Natural killer cell (primary cell): Measurements from ENCODE around the gene NNMT. TPM values are rescaled to one million over a fixed set of nuclear protein-coding genes. Genes with fewer than 3 reads are reported as not detected.

Experiments used
- ATAC-seq, 3 donors: fragments of 150-1000 bp in 2 of 3; fragments of 200-7000 bp in 1 of 3; cut with Tn5 transposase; 1 replicate in 1 of 3; 2 replicates in 2 of 3; pipeline ENCODE4 v1.10.0; 2021; ENCODE audit warnings: mild to moderate bottlenecking in 2 of 3, moderate library complexity in 2 of 3
- DNase-seq, 2 donors: peaks; one replicate each; pipeline versions ENCODE4 v3.0.0 to v3.0.0-alpha.2; 2013 to 2021; ENCODE audit warnings: mixed read lengths in 1 of 2
- H3K27ac ChIP-seq: one replicate; pipeline ENCODE4 v1.5.1; 2013; ENCODE audit warnings: mild to moderate bottlenecking, low read length
- H3K27me3 ChIP-seq: one replicate; pipeline ENCODE4 v1.6.1; 2013; ENCODE audit warnings: low read length; ENCODE audit not compliant: control insufficient read depth, insufficient read depth
- H3K36me3 ChIP-seq: one replicate; pipeline ENCODE4 v1.6.1; 2013; ENCODE audit warnings: low read length; ENCODE audit not compliant: control insufficient read depth, insufficient read depth
- H3K4me1 ChIP-seq: one replicate; pipeline ENCODE4 v1.6.1; 2013; ENCODE audit warnings: low read length; ENCODE audit not compliant: control insufficient read depth, insufficient read depth
- H3K4me3 ChIP-seq: one replicate; pipeline ENCODE4 v1.5.1; 2013; ENCODE audit warnings: low read length
- H3K9me3 ChIP-seq: one replicate; pipeline ENCODE4 v1.6.1; 2013; ENCODE audit warnings: low read length; ENCODE audit not compliant: control insufficient read depth, insufficient read depth
- H3K27ac Mint-ChIP-seq, 2 donors: one replicate each; pipeline ENCODE4 v1.8.0; 2022; ENCODE audit warnings: mild to moderate bottlenecking in 2 of 2, mixed read lengths in 2 of 2, moderate library complexity in 1 of 2
- H3K27me3 Mint-ChIP-seq, 2 donors: one replicate each; pipeline ENCODE4 v1.8.0; 2022; ENCODE audit warnings: low read depth in 2 of 2, mixed read lengths in 2 of 2
- H3K36me3 Mint-ChIP-seq: one replicate; pipeline ENCODE4 v1.8.0; 2022; ENCODE audit warnings: mixed read lengths
- H3K4me1 Mint-ChIP-seq, 2 donors: one replicate each; pipeline ENCODE4 v1.8.0; 2022; ENCODE audit warnings: mixed read lengths in 2 of 2
- H3K4me3 Mint-ChIP-seq: one replicate; pipeline ENCODE4 v1.8.0; 2022; ENCODE audit warnings: mild to moderate bottlenecking, moderate library complexity, mixed read lengths
- H3K9me3 Mint-ChIP-seq, 2 donors: one replicate each; pipeline ENCODE4 v1.8.0; 2022; ENCODE audit warnings: mixed read lengths in 2 of 2
- CTCF ChIP-seq: fragments of 200-600 bp; IDR thresholded peaks from one replicate; pipeline ENCODE4 v1.8.0; 2022; ENCODE audit warnings: antibody characterized with exemption
- WGBS: methylation state at CpG from one replicate; pipeline ENCODE4 v1.1.7; 2013; ENCODE audit warnings: missing lambda C conversion rate; ENCODE audit not compliant: insufficient coverage; 5-methylcytosine and 5-hydroxymethylcytosine counted together
- intact Hi-C: fragments of 100-400 bp; cut with micrococcal nuclease; formaldehyde crosslinking; loops from one replicate; pipeline ENCODE4 v1.14.2; 2022
- total RNA-seq, 4 donors: library from RNA; stranded (reverse); fragments of 120-200 nt in 1 of 4; gene quantifications; one replicate each; pipeline versions ENCODE4 v1.2.3 to v1.2.4, GENCODE V29; 2013 to 2022

Gene NNMT
- total RNA-seq, 3 donors from 2014 or later (not counting 1 experiment from before 2014, with no cell fraction given) = 1.8 to 2.4 (median 2.0) TPM

- DNase-seq (no peak), ATAC-seq (no peak)
- Histone ChIP-seq H3K36me3 (no peaks in the 10 kb centered on the region), H3K27ac (no peak overlapping the region), H3K9me3 (no peaks in the 10 kb centered on the region), H3K4me1 (no peaks in the 10 kb centered on the region), H3K4me3 (no peak overlapping the region), H3K27me3 (no peaks in the 10 kb centered on the region)
- H3K27ac Mint-ChIP-seq = no peak overlapping the region
- no peak for TF ChIP-seq CTCF
- intact Hi-C loops = no loop called here
- no peaks in the 10 kb centered on the region for H3K9me3 Mint-ChIP-seq
- WGBS = 72% methylated on average over 3 of the region's 3 CpGs
- no peaks in the 10 kb centered on the region for H3K4me1 Mint-ChIP-seq
- H3K4me3 Mint-ChIP-seq = no peak overlapping the region
- peaks cover 3 to 27% of the 10 kb centered on the region in 2 donors for H3K27me3 Mint-ChIP-seq
- no peaks in the 10 kb centered on the region for H3K36me3 Mint-ChIP-seq
These were observed 10.6 kb upstream of the NNMT start for GRCh38 chr11:114285599-114285998.

DNA sequence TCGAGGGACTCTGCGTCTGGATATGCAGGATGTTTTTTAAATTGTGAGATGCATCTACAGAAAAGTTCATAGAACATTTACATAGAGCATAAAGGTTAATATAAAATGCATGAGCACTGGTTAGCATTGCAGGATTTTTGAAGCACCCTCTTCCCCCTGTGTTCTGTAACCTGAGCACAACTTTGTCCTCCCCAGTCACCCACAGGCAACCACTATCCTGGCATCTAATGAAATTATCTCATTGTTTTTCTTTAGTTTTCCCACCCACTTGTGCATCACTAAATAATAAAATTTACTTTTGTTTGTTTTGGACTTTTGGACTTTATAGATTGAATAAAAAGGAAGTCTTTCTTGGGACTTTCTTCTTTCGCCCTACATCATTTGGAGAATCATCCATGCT is 10.0 kb upstream of the NNMT start:
- no peaks in the 10 kb centered on the region for H3K9me3 Mint-ChIP-seq
- ATAC-seq (no peak), DNase-seq (no peak)
- intact Hi-C loops = no loop called here
- Histone ChIP-seq H3K4me3 (no peak overlapping the region), H3K27ac (no peak overlapping the region), H3K27me3 (no peaks in the 10 kb centered on the region), H3K4me1 (no peaks in the 10 kb centered on the region), H3K36me3 (no peaks in the 10 kb centered on the region), H3K9me3 (no peaks in the 10 kb centered on the region)
- WGBS = no CpG with 5 or more reads among the region's 3 CpGs
- TF ChIP-seq CTCF = no peak
- no peak overlapping the region for H3K27ac Mint-ChIP-seq
- H3K36me3 Mint-ChIP-seq = no peaks in the 10 kb centered on the region
- peaks cover 4 to 27% of the 10 kb centered on the region in 2 donors for H3K27me3 Mint-ChIP-seq
- no peaks in the 10 kb centered on the region for H3K4me1 Mint-ChIP-seq
- H3K4me3 Mint-ChIP-seq = no peak overlapping the region

DNA sequence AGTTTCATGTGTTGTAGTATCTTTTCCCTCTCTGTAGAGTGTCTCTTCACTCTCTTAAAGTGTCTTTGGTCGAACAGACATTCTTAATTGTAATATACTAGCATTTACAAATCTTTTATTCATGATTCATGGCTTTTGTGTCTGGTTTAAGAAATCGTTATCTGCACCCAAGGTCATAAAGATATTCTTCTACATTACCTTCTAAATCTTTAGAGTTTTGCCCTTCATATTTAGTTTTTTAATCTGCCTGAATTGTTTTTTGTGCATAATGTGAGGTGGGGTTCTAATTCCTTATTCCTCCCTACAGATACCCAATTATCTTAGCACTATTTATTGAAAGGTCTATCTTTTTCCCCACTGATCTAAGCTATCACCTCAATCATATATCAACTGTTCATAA is 9.0 kb upstream of the NNMT start:
- Histone ChIP-seq H3K27ac (no peak overlapping the region), H3K36me3 (no peaks in the 10 kb centered on the region), H3K4me3 (no peak overlapping the region), H3K27me3 (no peaks in the 10 kb centered on the region), H3K9me3 (no peaks in the 10 kb centered on the region), H3K4me1 (no peaks in the 10 kb centered on the region)
- no CpG with 5 or more reads among the region's 2 CpGs for WGBS
- no peak for ATAC-seq
- Mint-ChIP-seq H3K4me1 (no peaks in the 10 kb centered on the region), H3K36me3 (no peaks in the 10 kb centered on the region), H3K27me3 (peaks cover 3 to 24% of the 10 kb centered on the region in 2 donors), H3K27ac (no peak overlapping the region), H3K9me3 (no peaks in the 10 kb centered on the region), H3K4me3 (no peak overlapping the region)
- intact Hi-C loops = no loop called here
- no peak for TF ChIP-seq CTCF
- no peak for DNase-seq

GRCh38 chr11:114288136-114288535 is 8.1 kb upstream of the NNMT start:
- Mint-ChIP-seq H3K36me3 (no peaks in the 10 kb centered on the region), H3K27ac (no peak overlapping the region), H3K27me3 (peaks cover 3 to 22% of the 10 kb centered on the region in 2 donors), H3K4me1 (no peaks in the 10 kb centered on the region), H3K9me3 (no peaks in the 10 kb centered on the region), H3K4me3 (no peak overlapping the region)
- intact Hi-C loops = no loop called here
- no peak overlapping the region for H3K27ac ChIP-seq
- WGBS = 68% methylated on average over 2 of the region's 2 CpGs
- H3K4me1 ChIP-seq = no peaks in the 10 kb centered on the region
- H3K36me3 ChIP-seq = no peaks in the 10 kb centered on the region
- DNase-seq (no peak), ATAC-seq (no peak)
- H3K27me3 ChIP-seq = peaks cover 2% of the 10 kb centered on the region
- no peak overlapping the region for H3K4me3 ChIP-seq
- H3K9me3 ChIP-seq = no peaks in the 10 kb centered on the region
- TF ChIP-seq CTCF = no peak
